WTC11 (cell line): ENCODE results near the gene FAT2. TPM values are rescaled to one million over a fixed set of nuclear protein-coding genes. Genes with fewer than 3 reads are reported as not detected.

Experiments used
- ATAC-seq: fragments of 200-7000 bp; cut with Tn5 transposase; 2 replicates; pipeline ENCODE4 v1.10.0; 2021; ENCODE audit warnings: mild to moderate bottlenecking, moderate library complexity
- CTCF ChIA-PET: fragments of 300-600 bp; sonication (Branson Sonifier 250); formaldehyde crosslinking; loops from one replicate; lab custom pipeline; 2021; ENCODE audit warnings: antibody characterized with exemption; lab: Charles Lee
- POLR2A ChIA-PET: fragments of 350-600 bp; sonication (Branson Sonifier 250); formaldehyde crosslinking; loops from one replicate; lab custom pipeline; 2021; ENCODE audit warnings: antibody characterized with exemption; lab: Charles Lee
- DNase-seq: peaks from one replicate; pipeline ENCODE4 v3.0.0; 2021; ENCODE audit warnings: low spot score
- H3K27ac Mint-ChIP-seq: 2 replicates; pipeline ENCODE4 v1.8.0; 2021; ENCODE audit warnings: mixed read lengths
- H3K27me3 Mint-ChIP-seq: 2 replicates; pipeline ENCODE4 v1.8.0; 2021; ENCODE audit warnings: low read depth, mild to moderate bottlenecking, moderate library complexity, mixed read lengths
- H3K36me3 Mint-ChIP-seq: 2 replicates; pipeline ENCODE4 v1.8.0; 2021; ENCODE audit warnings: mixed read lengths
- H3K4me1 Mint-ChIP-seq: 2 replicates; pipeline ENCODE4 v1.8.0; 2022; ENCODE audit warnings: mixed read lengths
- H3K4me3 Mint-ChIP-seq: 2 replicates; pipeline ENCODE4 v1.8.0; 2021; ENCODE audit warnings: mild to moderate bottlenecking, moderate library complexity, mixed read lengths
- H3K9me3 Mint-ChIP-seq: 2 replicates; pipeline ENCODE4 v1.8.0; 2021; ENCODE audit warnings: mixed read lengths
- CREM ChIP-seq: sonication (generic); formaldehyde crosslinking; IDR thresholded peaks from 2 replicates; pipeline ENCODE4 v1.8.1; 2022; ENCODE audit warnings: mild to moderate bottlenecking, missing genetic modification reagents, moderate library complexity
- ELF4 ChIP-seq: sonication (generic); formaldehyde crosslinking; IDR thresholded peaks from 2 replicates; pipeline ENCODE4 v1.8.1; 2022; ENCODE audit warnings: low read depth, mild to moderate bottlenecking, moderate library complexity, missing genetic modification reagents
- EMX1 ChIP-seq: fragments of 250-450 bp; sonication (Bioruptor Pico); IDR thresholded peaks from 2 replicates; pipeline ENCODE4 v1.8.0; 2021; ENCODE audit warnings: mild to moderate bottlenecking
- ETV6 ChIP-seq: sonication (generic); formaldehyde crosslinking; IDR thresholded peaks from 2 replicates; pipeline ENCODE4 v1.8.1; 2022; ENCODE audit warnings: mild to moderate bottlenecking, missing genetic modification reagents
- GTF2I ChIP-seq: fragments of 250-450 bp; sonication (Bioruptor Pico); conservative IDR thresholded peaks from 2 replicates; pipeline ENCODE4 v1.4.0; 2021; ENCODE audit warnings: mild to moderate bottlenecking
- MXD4 ChIP-seq: fragments of 250-450 bp; sonication (Bioruptor Pico); IDR thresholded peaks from 2 replicates; pipeline ENCODE4 v1.8.0; 2021; ENCODE audit warnings: mild to moderate bottlenecking, moderate library complexity, borderline replicate concordance
- NFE2L1 ChIP-seq: sonication (generic); formaldehyde crosslinking; IDR thresholded peaks from 2 replicates; pipeline ENCODE4 v1.8.1; 2023; ENCODE audit warnings: missing genetic modification reagents
- PRRX2 ChIP-seq: fragments of 250-450 bp; sonication (Bioruptor Pico); IDR thresholded peaks from 2 replicates; pipeline ENCODE4 v1.8.0; 2021; ENCODE audit warnings: mild to moderate bottlenecking
- RELA ChIP-seq: sonication (generic); formaldehyde crosslinking; IDR thresholded peaks from 2 replicates; pipeline ENCODE4 v1.8.1; 2022; ENCODE audit warnings: missing genetic modification reagents, mild to moderate bottlenecking, borderline replicate concordance
- SP1 ChIP-seq: sonication (generic); formaldehyde crosslinking; conservative IDR thresholded peaks from 2 replicates; pipeline ENCODE4 v1.8.1; 2022; ENCODE audit warnings: missing genetic modification reagents
- TEAD1 ChIP-seq: sonication (generic); formaldehyde crosslinking; IDR thresholded peaks from 2 replicates; pipeline ENCODE4 v1.8.0; 2022; ENCODE audit warnings: mild to moderate bottlenecking, missing genetic modification reagents
- ZNF121 ChIP-seq: sonication (generic); formaldehyde crosslinking; IDR thresholded peaks from 2 replicates; pipeline ENCODE4 v1.8.0; 2023; ENCODE audit warnings: missing genetic modification reagents
- ZNF138 ChIP-seq: sonication (generic); formaldehyde crosslinking; conservative IDR thresholded peaks from 2 replicates; pipeline ENCODE4 v1.8.1; 2022; ENCODE audit warnings: mild to moderate bottlenecking, moderate library complexity, missing genetic modification reagents
- ZNF317 ChIP-seq: sonication (generic); formaldehyde crosslinking; IDR thresholded peaks from 2 replicates; pipeline ENCODE4 v1.8.1; 2023; ENCODE audit warnings: low read depth, mild to moderate bottlenecking, moderate library complexity, missing genetic modification reagents, borderline replicate concordance
- ZNF423 ChIP-seq: fragments of 250-450 bp; sonication (Bioruptor Pico); IDR thresholded peaks from 2 replicates; pipeline ENCODE4 v2.1.2; 2022; ENCODE audit warnings: mild to moderate bottlenecking, moderate library complexity
- ZNF671 ChIP-seq: fragments of 250-450 bp; sonication (Bioruptor Pico); IDR thresholded peaks from 2 replicates; pipeline ENCODE4 v1.8.0; 2021; ENCODE audit warnings: mild to moderate bottlenecking
- total RNA-seq: library from RNA; stranded (reverse); gene quantifications from 3 replicates; pipeline ENCODE4 v1.2.3, GENCODE V29; 2021
- TF ChIP-seq, protein P1 (sequence below): sonication (generic); formaldehyde crosslinking; IDR thresholded peaks from 2 replicates; pipeline ENCODE4 v1.8.1; 2022; ENCODE audit warnings: mild to moderate bottlenecking, missing genetic modification reagents, moderate library complexity, borderline replicate concordance
- TF ChIP-seq, protein P2 (sequence below): sonication (generic); formaldehyde crosslinking; IDR thresholded peaks from 2 replicates; pipeline ENCODE4 v1.8.1; 2023; ENCODE audit warnings: mild to moderate bottlenecking, missing genetic modification reagents
- TF ChIP-seq, protein P3 (sequence below): fragments of 250-450 bp; sonication (Bioruptor Pico); conservative IDR thresholded peaks from 2 replicates; pipeline ENCODE4 v1.9.0; 2021; ENCODE audit warnings: mild to moderate bottlenecking
- TF ChIP-seq, protein P4 (sequence below): fragments of 250-450 bp; sonication (Bioruptor Pico); IDR thresholded peaks from 2 replicates; pipeline ENCODE4 v1.9.0; 2021; ENCODE audit warnings: mild to moderate bottlenecking, borderline replicate concordance
- TF ChIP-seq, protein P5 (sequence below): fragments of 250-450 bp; sonication (Bioruptor Pico); IDR thresholded peaks from 2 replicates; pipeline ENCODE4 v2.1.2; 2022; ENCODE audit warnings: mild to moderate bottlenecking, moderate library complexity

Gene FAT2
- total RNA-seq, 1 experiment from 2014 or later = 0.26 TPM

DNA sequence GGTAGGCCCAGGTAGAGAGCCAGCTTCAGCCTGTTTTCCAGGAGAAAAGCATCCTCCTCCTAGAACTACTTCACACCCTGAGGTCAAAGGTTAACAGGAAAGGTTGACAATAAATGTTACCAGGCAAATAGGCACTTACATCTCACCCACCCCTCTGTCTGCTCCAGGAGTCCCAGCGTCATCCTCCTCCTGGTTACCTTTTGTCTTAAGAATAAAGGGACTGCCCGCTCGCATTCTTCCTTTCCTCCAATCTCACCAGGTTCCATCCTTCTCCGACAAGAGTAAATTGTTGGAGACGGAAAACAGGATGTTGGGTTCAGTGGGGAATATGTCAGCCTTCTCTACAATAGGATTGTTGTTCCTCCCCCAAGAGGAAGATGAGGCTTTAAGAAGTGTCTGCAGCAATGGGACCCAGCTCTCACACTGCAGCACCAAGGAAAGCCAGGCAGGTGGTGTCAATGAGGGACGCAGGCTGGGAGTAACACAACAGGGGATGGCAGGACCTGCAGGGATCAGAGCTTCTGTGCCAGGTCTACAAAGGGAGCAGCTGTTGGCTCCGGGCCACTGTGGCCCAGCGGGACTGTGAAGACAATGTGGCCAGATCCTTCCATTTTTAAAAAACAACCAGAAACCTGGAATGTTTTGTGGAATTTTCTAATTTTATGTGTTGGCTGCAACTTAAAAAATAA lies 29.0 kb downstream of the FAT2 start:
- peaks cover 15% of the 10 kb centered on the region for H3K4me1 Mint-ChIP-seq
- no peak overlapping the region for H3K4me3 Mint-ChIP-seq
- ATAC-seq (peak; percentile 82), DNase-seq (no peak)
- TF ChIP-seq ZNF423 (CRISPR knock-in tag) (peak; percentile 10; the same call in 1 of the 2 replicates), SP1 (0 out of 2 replicates have a peak, but pooled peaks have one; percentile 30), PRRX2 (CRISPR knock-in tag) (no peak)
- H3K9me3 Mint-ChIP-seq = peaks cover 3% of the 10 kb centered on the region
- POLR2A ChIA-PET = no interaction called here
- H3K27ac Mint-ChIP-seq = peak overlapping the region; percentile 37; the same call in 1 of the 2 replicates
- CTCF ChIA-PET = interaction anchor here (1.1 to 1.5 kb wide), 2 partner anchors 9 to 90 kb away, joined by 4 to 9 read pairs; no protein-coding TSS in a partner anchor
- H3K36me3 Mint-ChIP-seq = no peaks in the 10 kb centered on the region
- peaks cover 2% of the 10 kb centered on the region; the same call in 1 of the 2 replicates for H3K27me3 Mint-ChIP-seq

DNA sequence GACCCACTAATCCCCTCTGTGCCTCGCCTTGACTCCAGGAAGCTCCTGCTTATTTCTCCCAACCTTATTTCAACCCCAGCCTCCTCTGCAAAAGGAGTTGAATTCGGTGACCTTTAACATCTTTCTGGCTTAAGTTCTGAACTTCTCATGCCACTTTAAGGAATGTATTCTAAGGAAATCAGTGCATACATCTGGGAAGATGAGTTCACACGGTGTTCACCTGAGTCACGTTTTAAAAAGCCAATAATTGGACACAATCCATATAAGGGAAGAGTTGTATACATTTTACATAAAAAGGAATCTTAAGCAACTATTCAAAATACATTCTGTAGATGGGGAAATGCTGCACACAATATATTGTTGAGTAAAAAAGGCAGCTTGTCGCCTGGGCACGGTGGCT lies 33.2 kb downstream of the FAT2 start:
- no peak for TF ChIP-seq ZNF138 (CRISPR knock-in tag)
- TF ChIP-seq RELA (CRISPR knock-in tag) = no peak
- TF ChIP-seq ZNF671 (CRISPR knock-in tag) = no peak
- Mint-ChIP-seq H3K27ac (no peak overlapping the region), H3K36me3 (no peaks in the 10 kb centered on the region), H3K9me3 (no peaks in the 10 kb centered on the region), H3K4me3 (no peak overlapping the region), H3K27me3 (no peaks in the 10 kb centered on the region), H3K4me1 (peaks cover 15% of the 10 kb centered on the region)
- ATAC-seq = no peak
- no peak for DNase-seq
- ChIA-PET POLR2A (no interaction called here), CTCF (interaction anchor here (2.1 to 2.7 kb wide), 2 partner anchors 23 to 94 kb away, joined by 7 to 8 read pairs; no protein-coding TSS in a partner anchor)

DNA sequence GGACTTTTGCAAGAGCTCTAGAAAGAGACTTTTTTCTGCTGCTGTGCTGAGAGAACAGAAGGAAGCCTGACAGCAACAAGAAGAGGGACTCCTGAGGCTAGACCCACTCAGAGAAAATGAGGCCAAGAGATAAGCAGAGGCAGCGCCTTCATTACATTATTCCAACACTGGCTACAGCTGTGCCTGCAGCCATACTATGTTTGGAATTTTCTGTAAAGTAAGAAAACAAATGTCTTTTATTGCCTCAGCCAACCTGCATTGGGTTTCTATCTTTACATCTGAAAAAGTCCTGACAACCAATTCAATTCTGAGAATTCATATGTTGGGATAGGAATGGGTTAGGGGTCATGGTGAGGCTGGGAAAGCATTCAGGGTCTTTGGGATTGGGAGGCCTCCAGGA lies 33.7 kb downstream of the FAT2 start:
- ATAC-seq = no peak
- no peak for DNase-seq
- Mint-ChIP-seq H3K27ac (no peak overlapping the region), H3K4me1 (peaks cover 12% of the 10 kb centered on the region), H3K4me3 (no peak overlapping the region), H3K27me3 (no peaks in the 10 kb centered on the region), H3K9me3 (no peaks in the 10 kb centered on the region), H3K36me3 (no peaks in the 10 kb centered on the region)
- POLR2A ChIA-PET = no interaction called here
- CTCF ChIA-PET = interaction anchor here (2.1 to 2.7 kb wide), 2 partner anchors 24 to 95 kb away, joined by 7 to 8 read pairs; no protein-coding TSS in a partner anchor
- TF ChIP-seq ETV6 (CRISPR knock-in tag) (no peak), SP1 (no peak), ZNF317 (CRISPR knock-in tag) (no peak), ZNF121 (no peak), TEAD1 (no peak), GTF2I (CRISPR knock-in tag) (no peak), NFE2L1 (no peak), EMX1 (CRISPR knock-in tag) (no peak), MXD4 (CRISPR knock-in tag) (no peak), ELF4 (CRISPR knock-in tag) (no peak), CREM (CRISPR knock-in tag) (no peak)
- TF ChIP-seq, protein P1, sequence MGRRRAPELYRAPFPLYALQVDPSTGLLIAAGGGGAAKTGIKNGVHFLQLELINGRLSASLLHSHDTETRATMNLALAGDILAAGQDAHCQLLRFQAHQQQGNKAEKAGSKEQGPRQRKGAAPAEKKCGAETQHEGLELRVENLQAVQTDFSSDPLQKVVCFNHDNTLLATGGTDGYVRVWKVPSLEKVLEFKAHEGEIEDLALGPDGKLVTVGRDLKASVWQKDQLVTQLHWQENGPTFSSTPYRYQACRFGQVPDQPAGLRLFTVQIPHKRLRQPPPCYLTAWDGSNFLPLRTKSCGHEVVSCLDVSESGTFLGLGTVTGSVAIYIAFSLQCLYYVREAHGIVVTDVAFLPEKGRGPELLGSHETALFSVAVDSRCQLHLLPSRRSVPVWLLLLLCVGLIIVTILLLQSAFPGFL = no peak
- TF ChIP-seq, protein P2, sequence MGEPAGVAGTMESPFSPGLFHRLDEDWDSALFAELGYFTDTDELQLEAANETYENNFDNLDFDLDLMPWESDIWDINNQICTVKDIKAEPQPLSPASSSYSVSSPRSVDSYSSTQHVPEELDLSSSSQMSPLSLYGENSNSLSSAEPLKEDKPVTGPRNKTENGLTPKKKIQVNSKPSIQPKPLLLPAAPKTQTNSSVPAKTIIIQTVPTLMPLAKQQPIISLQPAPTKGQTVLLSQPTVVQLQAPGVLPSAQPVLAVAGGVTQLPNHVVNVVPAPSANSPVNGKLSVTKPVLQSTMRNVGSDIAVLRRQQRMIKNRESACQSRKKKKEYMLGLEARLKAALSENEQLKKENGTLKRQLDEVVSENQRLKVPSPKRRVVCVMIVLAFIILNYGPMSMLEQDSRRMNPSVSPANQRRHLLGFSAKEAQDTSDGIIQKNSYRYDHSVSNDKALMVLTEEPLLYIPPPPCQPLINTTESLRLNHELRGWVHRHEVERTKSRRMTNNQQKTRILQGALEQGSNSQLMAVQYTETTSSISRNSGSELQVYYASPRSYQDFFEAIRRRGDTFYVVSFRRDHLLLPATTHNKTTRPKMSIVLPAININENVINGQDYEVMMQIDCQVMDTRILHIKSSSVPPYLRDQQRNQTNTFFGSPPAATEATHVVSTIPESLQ = no peak
- TF ChIP-seq, protein P3, sequence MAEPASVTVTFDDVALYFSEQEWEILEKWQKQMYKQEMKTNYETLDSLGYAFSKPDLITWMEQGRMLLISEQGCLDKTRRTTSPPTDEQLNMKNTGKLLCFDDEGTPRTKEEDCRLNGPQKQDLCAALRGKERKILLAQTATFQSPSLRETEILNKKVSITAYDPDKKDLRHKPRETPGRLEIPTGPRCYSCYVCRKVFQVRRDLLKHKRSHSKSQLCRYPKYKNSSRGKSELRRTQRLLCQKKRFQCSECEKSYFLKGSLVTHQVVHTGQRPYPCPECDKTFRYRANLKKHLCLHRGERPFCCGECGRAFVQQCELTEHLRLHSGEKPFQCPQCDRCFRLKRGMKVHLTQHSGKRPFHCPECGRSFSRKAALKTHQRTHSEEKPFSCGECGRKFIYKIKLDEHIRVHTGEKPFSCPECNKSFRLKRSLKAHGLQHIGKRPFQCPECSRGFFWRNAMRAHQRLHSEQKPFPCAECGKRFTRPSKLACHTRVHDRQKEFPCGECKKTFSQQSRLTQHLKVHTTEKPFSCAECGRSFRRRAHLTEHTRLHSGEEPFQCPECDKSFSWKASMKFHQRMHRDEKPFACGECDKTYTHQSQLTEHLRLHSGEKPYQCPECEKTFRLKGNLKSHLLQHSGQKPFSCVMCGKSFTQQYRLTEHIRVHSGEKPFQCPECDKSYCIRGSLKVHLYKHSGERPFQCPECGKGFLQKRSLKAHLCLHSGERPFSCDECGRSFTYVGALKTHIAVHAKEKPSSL (CRISPR knock-in tag) = no peak
- TF ChIP-seq, protein P4, sequence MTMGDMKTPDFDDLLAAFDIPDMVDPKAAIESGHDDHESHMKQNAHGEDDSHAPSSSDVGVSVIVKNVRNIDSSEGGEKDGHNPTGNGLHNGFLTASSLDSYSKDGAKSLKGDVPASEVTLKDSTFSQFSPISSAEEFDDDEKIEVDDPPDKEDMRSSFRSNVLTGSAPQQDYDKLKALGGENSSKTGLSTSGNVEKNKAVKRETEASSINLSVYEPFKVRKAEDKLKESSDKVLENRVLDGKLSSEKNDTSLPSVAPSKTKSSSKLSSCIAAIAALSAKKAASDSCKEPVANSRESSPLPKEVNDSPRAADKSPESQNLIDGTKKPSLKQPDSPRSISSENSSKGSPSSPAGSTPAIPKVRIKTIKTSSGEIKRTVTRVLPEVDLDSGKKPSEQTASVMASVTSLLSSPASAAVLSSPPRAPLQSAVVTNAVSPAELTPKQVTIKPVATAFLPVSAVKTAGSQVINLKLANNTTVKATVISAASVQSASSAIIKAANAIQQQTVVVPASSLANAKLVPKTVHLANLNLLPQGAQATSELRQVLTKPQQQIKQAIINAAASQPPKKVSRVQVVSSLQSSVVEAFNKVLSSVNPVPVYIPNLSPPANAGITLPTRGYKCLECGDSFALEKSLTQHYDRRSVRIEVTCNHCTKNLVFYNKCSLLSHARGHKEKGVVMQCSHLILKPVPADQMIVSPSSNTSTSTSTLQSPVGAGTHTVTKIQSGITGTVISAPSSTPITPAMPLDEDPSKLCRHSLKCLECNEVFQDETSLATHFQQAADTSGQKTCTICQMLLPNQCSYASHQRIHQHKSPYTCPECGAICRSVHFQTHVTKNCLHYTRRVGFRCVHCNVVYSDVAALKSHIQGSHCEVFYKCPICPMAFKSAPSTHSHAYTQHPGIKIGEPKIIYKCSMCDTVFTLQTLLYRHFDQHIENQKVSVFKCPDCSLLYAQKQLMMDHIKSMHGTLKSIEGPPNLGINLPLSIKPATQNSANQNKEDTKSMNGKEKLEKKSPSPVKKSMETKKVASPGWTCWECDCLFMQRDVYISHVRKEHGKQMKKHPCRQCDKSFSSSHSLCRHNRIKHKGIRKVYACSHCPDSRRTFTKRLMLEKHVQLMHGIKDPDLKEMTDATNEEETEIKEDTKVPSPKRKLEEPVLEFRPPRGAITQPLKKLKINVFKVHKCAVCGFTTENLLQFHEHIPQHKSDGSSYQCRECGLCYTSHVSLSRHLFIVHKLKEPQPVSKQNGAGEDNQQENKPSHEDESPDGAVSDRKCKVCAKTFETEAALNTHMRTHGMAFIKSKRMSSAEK (CRISPR knock-in tag) = no peak
- TF ChIP-seq, protein P5, sequence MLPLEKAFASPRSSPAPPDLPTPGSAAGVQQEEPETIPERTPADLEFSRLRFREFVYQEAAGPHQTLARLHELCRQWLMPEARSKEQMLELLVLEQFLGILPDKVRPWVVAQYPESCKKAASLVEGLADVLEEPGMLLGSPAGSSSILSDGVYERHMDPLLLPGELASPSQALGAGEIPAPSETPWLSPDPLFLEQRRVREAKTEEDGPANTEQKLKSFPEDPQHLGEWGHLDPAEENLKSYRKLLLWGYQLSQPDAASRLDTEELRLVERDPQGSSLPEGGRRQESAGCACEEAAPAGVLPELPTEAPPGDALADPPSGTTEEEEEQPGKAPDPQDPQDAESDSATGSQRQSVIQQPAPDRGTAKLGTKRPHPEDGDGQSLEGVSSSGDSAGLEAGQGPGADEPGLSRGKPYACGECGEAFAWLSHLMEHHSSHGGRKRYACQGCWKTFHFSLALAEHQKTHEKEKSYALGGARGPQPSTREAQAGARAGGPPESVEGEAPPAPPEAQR = no peak
